AG10803 (cell line): ENCODE measurements around the gene NSG1.

Experiments used
- DNase-seq: peaks from one replicate; pipeline ENCODE4 v3.0.0; 2010; ENCODE audit warnings: low read depth
- H3K4me3 ChIP-seq: 2 replicates; pipeline ENCODE4 v1.5.1; 2011; ENCODE audit warnings: mild to moderate bottlenecking, low read length, control low read depth
- CTCF ChIP-seq: conservative IDR thresholded peaks from 2 replicates; pipeline ENCODE4 v1.5.1; 2011; ENCODE audit warnings: mild to moderate bottlenecking, low read length, control low read depth, inconsistent platforms

NSG1 gene

GRCh38 chr4:4412641-4413372, 25.9 kb downstream of the NSG1 start:
- no peak for TF ChIP-seq CTCF
- H3K4me3 ChIP-seq, result no peak overlapping the region
- DNase-seq, result no peak

GRCh38 chr4:4413373-4413725, 26.4 kb downstream of the NSG1 start:
- no peak overlapping the region for H3K4me3 ChIP-seq
- no peak for DNase-seq
- TF ChIP-seq CTCF, result no peak

DNA sequence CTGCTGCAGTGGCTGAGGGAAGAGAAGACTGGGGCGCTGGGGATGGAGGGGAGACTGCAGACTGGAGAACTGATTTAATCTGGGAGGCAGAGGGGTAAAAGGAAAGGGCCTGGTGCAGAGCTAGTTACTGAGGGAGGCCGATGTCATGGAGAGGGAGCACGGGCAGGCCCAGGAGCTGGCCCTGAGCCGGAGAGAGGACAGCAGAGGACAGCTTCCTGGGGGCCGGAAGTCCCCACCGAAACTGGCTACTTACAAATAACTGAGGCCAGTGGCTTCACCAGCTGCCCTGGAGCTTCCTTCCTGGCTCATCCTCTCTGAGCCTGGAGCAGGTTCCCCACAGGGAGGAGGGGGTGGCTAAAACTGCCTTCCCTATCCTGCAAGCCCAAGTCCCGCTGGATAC, 26.9 kb downstream of the NSG1 start:
- no peak for DNase-seq
- H3K4me3 ChIP-seq, result no peak overlapping the region
- no peak for TF ChIP-seq CTCF

DNA sequence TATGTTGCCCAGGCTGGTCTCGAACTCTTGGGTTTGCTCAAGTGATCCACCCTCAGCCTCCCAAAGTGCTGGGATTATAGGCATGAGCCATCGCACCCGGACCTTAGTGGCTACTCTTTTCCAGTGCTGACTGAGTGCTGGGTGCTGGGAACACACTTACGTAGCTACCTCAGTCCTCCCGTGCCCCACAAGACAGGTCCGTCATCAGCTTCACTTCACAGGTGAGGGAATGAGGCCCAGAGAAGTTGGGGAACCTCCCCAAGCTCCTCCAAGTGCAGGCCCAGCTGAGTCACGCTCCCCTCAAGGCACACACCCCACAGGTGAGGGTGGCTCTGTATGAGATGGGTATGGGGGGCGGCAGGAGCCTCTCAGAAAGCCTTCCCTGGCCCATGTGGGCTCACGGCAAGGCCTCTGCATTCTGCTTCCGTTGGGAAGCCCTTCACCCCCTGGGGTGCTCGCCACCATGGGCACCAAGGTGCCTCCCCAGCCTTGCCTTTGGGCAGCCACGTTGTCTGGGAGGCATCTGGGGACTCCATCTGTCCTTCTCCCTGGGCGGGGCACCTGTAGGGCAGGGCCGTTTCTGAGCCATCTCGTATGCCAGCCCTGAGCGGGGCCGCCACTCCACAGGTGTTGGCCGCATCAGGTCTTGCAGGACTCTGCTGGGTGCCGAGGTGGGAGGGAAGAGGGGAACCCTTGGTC, 28.4 kb downstream of the NSG1 start:
- no peak for DNase-seq

DNA sequence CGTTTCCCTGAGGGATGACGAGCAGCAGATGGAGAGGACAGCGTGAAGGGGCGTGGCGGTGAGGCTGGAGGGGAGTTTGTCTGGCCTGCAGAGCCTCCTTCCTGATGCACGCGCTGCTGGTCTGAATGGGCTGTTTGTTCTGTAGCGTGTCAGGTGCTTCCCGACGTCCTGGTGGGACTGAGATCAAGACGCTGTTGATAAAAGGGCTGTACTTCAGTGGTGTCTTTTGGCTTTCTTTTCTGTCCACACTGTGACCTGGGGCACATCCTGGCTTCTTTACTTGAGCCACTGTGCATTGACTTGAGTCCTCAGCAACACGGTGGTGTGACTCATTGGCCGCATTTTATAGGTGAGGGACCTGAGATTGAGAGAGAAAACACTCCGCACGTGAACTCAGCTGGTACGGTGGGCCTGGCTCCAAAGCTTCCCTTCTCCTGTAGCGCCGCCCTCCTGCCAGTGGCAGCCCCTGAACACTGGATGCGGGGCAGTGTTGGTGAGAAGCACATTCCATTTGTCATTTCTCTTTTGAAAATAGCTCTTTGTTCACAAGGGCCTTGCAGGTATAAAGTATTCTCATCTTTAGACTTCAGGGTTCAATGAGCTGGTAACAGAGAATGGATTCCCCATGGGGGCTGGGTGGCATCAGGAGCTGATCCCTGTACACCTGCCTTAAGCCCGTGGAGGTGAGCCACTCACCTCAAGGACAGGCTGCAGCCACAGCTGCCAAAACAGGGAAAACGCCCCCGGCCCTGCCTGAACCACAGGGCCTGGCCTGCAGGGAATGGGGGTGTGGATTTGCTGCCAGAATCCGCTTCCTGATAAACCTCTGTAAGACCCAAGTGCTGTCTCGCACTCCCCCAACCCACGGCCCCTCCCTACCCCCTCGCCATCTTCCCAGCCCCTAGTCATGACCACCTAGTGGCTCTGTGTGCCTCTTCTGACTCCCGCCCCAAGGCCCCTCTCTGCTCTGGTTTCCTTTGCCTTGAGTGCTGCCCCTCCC, 29.2 kb downstream of the NSG1 start:
- no peak for TF ChIP-seq CTCF
- DNase-seq, result no peak
- no peak overlapping the region for H3K4me3 ChIP-seq

More for the DNA sequence above, 28.4 kb downstream of the NSG1 start:
- no peak overlapping the region for H3K4me3 ChIP-seq
- TF ChIP-seq CTCF, result no peak

DNA sequence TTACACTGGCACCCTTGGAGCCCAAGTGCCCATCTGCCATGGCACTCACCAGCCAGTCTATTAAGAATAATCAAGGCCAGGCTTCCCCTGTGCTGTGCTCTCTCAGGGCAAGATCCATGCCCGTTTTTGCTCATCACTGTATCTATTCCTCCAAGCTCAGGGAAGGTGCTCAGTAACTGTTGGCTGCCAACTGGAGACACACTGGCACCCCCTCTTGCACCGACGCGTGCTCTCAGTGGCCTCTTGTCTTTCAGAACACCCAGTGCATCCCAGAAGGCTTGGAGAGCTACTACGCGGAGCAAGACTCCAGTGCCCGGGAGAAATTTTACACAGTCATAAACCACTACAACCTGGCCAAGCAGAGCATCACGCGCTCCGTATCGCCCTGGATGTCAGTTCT, 30.1 kb downstream of the NSG1 start:
- DNase-seq, result no peak
- H3K4me3 ChIP-seq, result no peak overlapping the region
- no peak for TF ChIP-seq CTCF
